Epithelial cell of proximal tubule (primary cell): Measurements from ENCODE around the gene STIM2. TPM values are rescaled to one million over a fixed set of nuclear protein-coding genes. Genes with fewer than 3 reads are reported as not detected.

Experiments used
- DNase-seq: peaks from one replicate; pipeline ENCODE4 v3.0.0-alpha.2; 2011; ENCODE audit warnings: low read depth
- H3K4me3 ChIP-seq: 2 replicates; pipeline ENCODE4 v1.5.1; 2011; ENCODE audit warnings: low read depth, mild to moderate bottlenecking, low read length
- CTCF ChIP-seq: conservative IDR thresholded peaks from 2 replicates; pipeline ENCODE4 v1.5.1; 2012; ENCODE audit warnings: low read depth, mild to moderate bottlenecking, low read length
- total RNA-seq: library from RNA; depleted of rRNA; stranded (reverse); fragments of >200 nt; gene quantifications from 2 replicates; pipeline ENCODE4 v1.2.3, GENCODE V29; 2015

The STIM2 gene
- total RNA-seq, 1 donor from 2014 or later = 7.0 TPM

- TF ChIP-seq CTCF = no peak
- H3K4me3 ChIP-seq = no peak overlapping the region
- no peak for DNase-seq
Observed at GRCh38 chr4:26866781-26867180, 6.1 kb downstream of the STIM2 start.

DNA sequence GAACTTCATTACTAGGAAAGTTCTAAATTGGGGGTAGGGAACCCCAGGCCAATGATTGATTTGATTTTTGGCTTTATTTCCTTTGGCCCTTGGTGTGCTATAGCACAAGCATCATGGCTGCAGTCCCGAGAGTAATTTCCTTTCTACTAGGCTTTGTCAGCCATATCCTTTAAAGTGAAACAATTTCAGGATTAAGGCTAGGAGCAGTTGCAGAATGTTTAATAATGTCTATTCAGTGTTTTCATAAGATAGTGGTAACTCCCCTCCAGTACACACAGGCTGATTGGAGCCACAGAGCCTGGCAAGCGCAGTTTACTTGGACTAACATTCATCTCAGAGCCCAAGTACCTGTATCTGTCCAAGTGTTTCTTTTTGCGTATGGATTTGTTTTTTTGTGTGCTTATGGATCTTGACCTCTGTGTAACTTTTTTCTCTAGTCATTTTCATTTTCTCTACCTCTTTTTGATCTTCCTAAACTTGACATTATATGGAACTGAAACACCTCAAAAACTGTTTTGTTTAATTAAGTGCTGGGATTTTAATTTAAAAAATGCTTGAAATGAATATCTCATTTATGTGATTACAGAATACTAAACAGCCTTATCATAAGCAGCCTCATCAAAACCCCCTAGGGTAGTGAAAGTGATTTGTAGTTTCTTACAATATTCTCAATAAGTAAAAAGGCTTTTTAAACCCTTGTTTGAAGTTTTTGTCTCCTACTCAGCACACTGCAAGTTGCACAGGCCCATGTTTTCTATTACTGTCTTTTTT is 7.5 kb downstream of the STIM2 start:
- H3K4me3 ChIP-seq = no peak overlapping the region
- no peak for TF ChIP-seq CTCF
- DNase-seq = no peak

DNA sequence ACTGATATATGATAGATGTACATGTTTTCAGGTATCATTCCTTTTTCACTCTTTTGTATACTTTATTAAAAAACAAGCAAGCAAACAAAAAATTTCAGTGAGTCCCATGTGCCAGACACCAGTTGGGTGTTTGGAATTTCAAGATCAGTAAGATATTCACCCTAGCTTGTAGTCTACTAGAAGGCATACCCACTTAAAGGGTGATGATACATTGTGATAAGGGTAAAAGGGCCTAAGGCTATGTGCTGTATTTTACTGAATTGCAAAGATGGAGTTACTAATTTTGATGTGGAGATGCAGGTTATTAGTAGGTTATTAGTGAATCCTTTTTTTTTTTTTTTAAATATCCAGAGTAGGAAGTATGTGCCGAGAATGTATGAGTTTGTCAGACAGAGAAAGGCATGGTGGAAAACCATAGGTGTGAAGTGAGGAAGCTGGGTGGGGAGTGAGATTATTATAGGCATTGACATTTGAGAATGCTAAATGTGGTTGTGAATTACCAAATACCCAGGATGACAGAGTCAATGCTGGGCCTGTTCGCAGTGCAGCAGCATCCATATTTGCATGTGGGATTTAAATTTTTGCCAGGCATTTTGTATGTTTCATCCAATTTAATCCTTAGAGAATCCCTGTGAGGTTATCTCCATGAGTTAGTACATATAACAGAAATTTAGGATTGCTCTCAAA is 10.1 kb downstream of the STIM2 start:
- no peak overlapping the region for H3K4me3 ChIP-seq
- no peak for TF ChIP-seq CTCF
- no peak for DNase-seq

DNA sequence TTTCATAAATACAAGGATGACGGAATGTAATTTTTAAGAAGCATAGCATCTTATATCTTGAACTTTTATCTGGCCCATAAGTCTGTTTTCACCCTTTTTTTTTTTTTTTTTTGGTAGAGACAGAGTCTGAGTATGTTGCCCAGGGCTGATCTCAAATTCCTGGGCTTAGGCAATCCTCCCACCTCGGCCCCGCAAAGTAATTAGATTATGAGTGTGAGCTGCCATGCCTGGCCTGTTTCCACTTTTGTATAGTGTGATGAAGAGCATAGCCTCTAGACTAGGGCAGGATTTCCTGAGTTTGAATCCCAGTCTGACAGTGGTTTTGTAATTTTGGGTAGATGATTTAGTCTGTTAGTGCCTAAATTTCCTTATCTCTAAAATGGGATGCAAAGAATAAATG is 11.0 kb downstream of the STIM2 start:
- DNase-seq = no peak
- no peak for TF ChIP-seq CTCF
- no peak overlapping the region for H3K4me3 ChIP-seq

GRCh38 chr4:26873391-26874026 is 12.9 kb downstream of the STIM2 start:
- DNase-seq = no peak
- no peak overlapping the region for H3K4me3 ChIP-seq
- no peak for TF ChIP-seq CTCF

- no peak for DNase-seq
- no peak for TF ChIP-seq CTCF
- H3K4me3 ChIP-seq = no peak overlapping the region
Observed at GRCh38 chr4:26874110-26874509, 13.5 kb downstream of the STIM2 start.
